Measurements from ENCODE around the gene TMEM208. TPM values are rescaled to one million over a fixed set of nuclear protein-coding genes. Genes with fewer than 3 reads are reported as not detected.

Gene TMEM208
- 10 to 100 TPM; 28.0 to 47.6 (median 41.2) TPM for total RNA-seq

- H3K36me3 ChIP-seq = peaks cover 0 to 57% (median 4%) of the 10 kb centered on the region in 3 donors
- no peaks in the 10 kb centered on the region for H3K27me3 ChIP-seq
- peak within 1 kb of the TSS; percentile 21 to 92 (median 84) for H3K27ac ChIP-seq
- TF ChIP-seq, protein P1, sequence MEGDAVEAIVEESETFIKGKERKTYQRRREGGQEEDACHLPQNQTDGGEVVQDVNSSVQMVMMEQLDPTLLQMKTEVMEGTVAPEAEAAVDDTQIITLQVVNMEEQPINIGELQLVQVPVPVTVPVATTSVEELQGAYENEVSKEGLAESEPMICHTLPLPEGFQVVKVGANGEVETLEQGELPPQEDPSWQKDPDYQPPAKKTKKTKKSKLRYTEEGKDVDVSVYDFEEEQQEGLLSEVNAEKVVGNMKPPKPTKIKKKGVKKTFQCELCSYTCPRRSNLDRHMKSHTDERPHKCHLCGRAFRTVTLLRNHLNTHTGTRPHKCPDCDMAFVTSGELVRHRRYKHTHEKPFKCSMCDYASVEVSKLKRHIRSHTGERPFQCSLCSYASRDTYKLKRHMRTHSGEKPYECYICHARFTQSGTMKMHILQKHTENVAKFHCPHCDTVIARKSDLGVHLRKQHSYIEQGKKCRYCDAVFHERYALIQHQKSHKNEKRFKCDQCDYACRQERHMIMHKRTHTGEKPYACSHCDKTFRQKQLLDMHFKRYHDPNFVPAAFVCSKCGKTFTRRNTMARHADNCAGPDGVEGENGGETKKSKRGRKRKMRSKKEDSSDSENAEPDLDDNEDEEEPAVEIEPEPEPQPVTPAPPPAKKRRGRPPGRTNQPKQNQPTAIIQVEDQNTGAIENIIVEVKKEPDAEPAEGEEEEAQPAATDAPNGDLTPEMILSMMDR (IDR thresholded peaks at IDR 0.05) = peak in 3 of 5 experiments; percentile 7 to 60 (median 49)
- TF ChIP-seq EP300 (IDR thresholded peaks at IDR 0.05) = peak; percentile 98 to 99
- peak; percentile 76 to 89 for TF ChIP-seq POLR2A (IDR thresholded peaks at IDR 0.05)
- 0 to 1% methylated on average over 37 to 44 of the region's 46 CpGs for WGBS, 2 donors
- H3K4me3 ChIP-seq = peak within 1 kb of the TSS; percentile 74 to 94 (median 86)
- DNase-seq (ENCODE audit: low spot score in 2 of 2) = peak; percentile 95 to 98
- no peaks in the 10 kb centered on the region for H3K9me3 ChIP-seq
- peaks cover 0 to 30% (median 10%) of the 10 kb centered on the region in 4 donors for H3K4me1 ChIP-seq
These were observed at the start of gene TMEM208 for GRCh38 chr16:67226804-67227566. TSS of gene TMEM208 (plus strand) at chr16:67227130. CDS start at chr16:67227219, 89 bp downstream.

DNA sequence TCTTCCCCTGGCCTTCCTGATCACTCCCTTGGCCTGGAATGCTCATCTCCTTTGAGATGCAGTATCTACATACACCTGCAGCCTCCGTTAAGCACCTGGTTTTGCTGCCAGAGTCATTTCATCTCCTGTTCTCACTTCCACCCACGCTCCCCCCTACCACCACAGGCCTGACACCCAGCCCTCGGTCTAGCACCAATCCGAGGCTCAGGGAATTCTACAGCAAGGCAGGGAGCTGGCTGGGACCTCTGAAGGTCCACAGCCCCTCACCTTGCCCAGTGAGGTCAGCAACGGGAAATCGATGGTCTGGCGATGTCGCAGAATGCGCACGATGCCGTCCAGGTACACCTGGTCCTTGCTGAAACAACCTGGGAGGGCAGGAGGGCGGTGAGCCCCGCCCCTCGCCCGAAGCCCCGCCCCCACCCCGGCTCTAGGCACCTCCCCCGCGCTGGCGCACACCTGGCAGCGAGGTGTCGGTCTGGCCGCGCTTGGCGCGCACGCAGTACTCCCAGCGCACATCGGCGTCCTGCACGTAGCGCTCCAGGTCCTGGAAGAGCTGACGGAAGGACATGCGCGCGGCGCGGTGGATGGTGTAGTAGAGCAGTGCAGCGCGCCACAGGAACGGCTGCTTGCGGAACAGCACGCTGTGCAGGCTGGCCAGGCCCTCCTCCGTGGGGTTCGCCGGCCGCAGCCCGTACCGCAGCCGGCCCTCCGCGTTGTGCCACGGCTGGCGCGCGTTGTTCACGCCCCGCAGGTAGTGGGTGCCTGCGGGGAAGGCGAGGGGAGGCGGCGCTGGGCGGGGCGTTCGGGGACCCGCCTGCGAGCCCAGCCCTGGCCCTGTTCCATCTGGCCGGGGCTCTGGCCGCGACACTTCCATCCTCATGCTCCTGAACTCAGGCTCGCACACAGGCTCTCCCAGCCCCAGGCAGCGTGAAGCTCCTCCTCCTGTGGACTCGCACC lies 48.9 kb upstream of the TMEM208 start:
- H3K9me3 ChIP-seq = no peaks in the 10 kb centered on the region
- TF ChIP-seq EP300 (IDR thresholded peaks at IDR 0.05) (no peak), POLR2A (IDR thresholded peaks at IDR 0.05) (no peak)
- TF ChIP-seq, protein P1 (IDR thresholded peaks at IDR 0.05) = peak in 1 of 5 experiments; percentile 39
- peak overlapping the region in 1 of 4 donors; percentile 65 for H3K27ac ChIP-seq
- DNase-seq (ENCODE audit: low spot score in 2 of 2) = no peak
- no peaks in the 10 kb centered on the region for H3K36me3 ChIP-seq
- H3K4me3 ChIP-seq = peak overlapping the region; percentile 28 to 50 (median 40)
- H3K4me1 ChIP-seq = peaks cover 0 to 55% (median 26%) of the 10 kb centered on the region in 4 donors
- 9% methylated on average over 17 to 53 of the region's 73 CpGs for WGBS, 2 donors
- H3K27me3 ChIP-seq = peaks cover 0 to 16% of the 10 kb centered on the region in 2 donors

GRCh38 chr16:67179421-67180080 lies 47.4 kb upstream of the TMEM208 start:
- Histone ChIP-seq H3K27ac (no peak overlapping the region), H3K27me3 (peaks cover 0 to 14% of the 10 kb centered on the region in 2 donors), H3K9me3 (no peaks in the 10 kb centered on the region), H3K4me1 (peaks cover 0 to 49% (median 16%) of the 10 kb centered on the region in 4 donors), H3K36me3 (no peaks in the 10 kb centered on the region), H3K4me3 (no peak overlapping the region)
- TF ChIP-seq, protein P1 (IDR thresholded peaks at IDR 0.05) = no peak
- TF ChIP-seq POLR2A (IDR thresholded peaks at IDR 0.05) = no peak
- TF ChIP-seq EP300 (IDR thresholded peaks at IDR 0.05) = no peak
- WGBS, 2 donors = 88 to 93% methylated on average over 9 to 10 of the region's 13 CpGs
- no peak for DNase-seq (ENCODE audit: low spot score in 2 of 2)

GRCh38 chr16:67180166-67180565 lies 46.8 kb upstream of the TMEM208 start:
- Histone ChIP-seq H3K27ac (no peak overlapping the region), H3K4me3 (no peak overlapping the region), H3K4me1 (peaks cover 0 to 49% (median 18%) of the 10 kb centered on the region in 4 donors), H3K36me3 (no peaks in the 10 kb centered on the region), H3K9me3 (no peaks in the 10 kb centered on the region), H3K27me3 (peaks cover 0 to 13% of the 10 kb centered on the region in 2 donors)
- WGBS, 2 donors = 92 to 95% methylated on average over 15 to 16 of the region's 16 CpGs
- TF ChIP-seq POLR2A (IDR thresholded peaks at IDR 0.05) = no peak
- no peak for TF ChIP-seq EP300 (IDR thresholded peaks at IDR 0.05)
- TF ChIP-seq, protein P1 (IDR thresholded peaks at IDR 0.05) = no peak
- no peak for DNase-seq (ENCODE audit: low spot score in 2 of 2)
